Neural cell (in vitro differentiated cells): ENCODE data around the gene PPP1R12C. TPM values are rescaled to one million over a fixed set of nuclear protein-coding genes. Genes with fewer than 3 reads are reported as not detected.

Source experiments
- H2AFZ ChIP-seq: fragments of 200-600, 300-800 bp; sonication (generic), shearing (Covaris generic); 2 replicates; pipeline ENCODE4 v1.6.0; 2014; ENCODE audit warnings: low read depth, mild to moderate bottlenecking, antibody characterized with exemption, low read length, moderate library complexity
- H3F3A ChIP-seq: fragments of 200-600 bp; shearing (Covaris generic); 2 replicates; pipeline ENCODE4 v1.6.1; 2016; ENCODE audit warnings: mild to moderate bottlenecking, moderate library complexity, mixed read lengths, antibody characterized with exemption, low read length; ENCODE audit not compliant: insufficient read depth, poor library complexity, severe bottlenecking
- H3K27ac ChIP-seq: fragments of 200-600, 300-800 bp; sonication (generic), shearing (Covaris generic); 2 replicates; pipeline ENCODE4 v1.5.1; 2014; ENCODE audit warnings: mild to moderate bottlenecking, low read length, moderate library complexity
- H3K27me3 ChIP-seq: fragments of 300-800, 200-600 bp; sonication (generic), shearing (Covaris generic); 2 replicates; pipeline ENCODE4 v1.6.0; 2014; ENCODE audit warnings: mild to moderate bottlenecking, low read depth, low read length, moderate library complexity; ENCODE audit not compliant: insufficient read depth
- H3K36me3 ChIP-seq: fragments of 300-800, 200-600 bp; sonication (generic), shearing (Covaris generic); 2 replicates; pipeline ENCODE4 v1.5.1; 2014; ENCODE audit warnings: mild to moderate bottlenecking, antibody characterized with exemption, low read length, moderate library complexity; ENCODE audit not compliant: insufficient read depth
- H3K4me2 ChIP-seq: fragments of 300-800, 200-600 bp; sonication (generic), shearing (Covaris generic); 2 replicates; pipeline ENCODE4 v1.6.0; 2014; ENCODE audit warnings: mild to moderate bottlenecking, low read length
- H3K4me3 ChIP-seq: fragments of 300-800, 200-600 bp; sonication (generic), shearing (Covaris generic); 2 replicates; pipeline ENCODE4 v1.5.1; 2014; ENCODE audit warnings: mild to moderate bottlenecking, low read length, moderate library complexity
- H3K79me2 ChIP-seq: fragments of 200-600 bp; shearing (Covaris generic); replicated peaks from 2 replicates; pipeline ENCODE4 v1.6.0; 2014; ENCODE audit warnings: mild to moderate bottlenecking, low read length, moderate library complexity; ENCODE audit not compliant: insufficient read depth
- H3K9ac ChIP-seq: fragments of 300-800, 200-600 bp; sonication (generic), shearing (Covaris generic); 2 replicates; pipeline ENCODE4 v1.6.1; 2016; ENCODE audit warnings: mild to moderate bottlenecking, low read length, mixed read lengths
- H3K9me2 ChIP-seq: fragments of 200-600 bp; shearing (Covaris generic); 2 replicates; pipeline ENCODE4 v1.6.1; 2016; ENCODE audit warnings: mild to moderate bottlenecking, low read length, mixed read lengths; ENCODE audit not compliant: insufficient read depth
- H3K9me3 ChIP-seq: fragments of 200-600, 300-800 bp; sonication (generic), shearing (Covaris generic); 2 replicates; pipeline ENCODE4 v1.6.1; 2016; ENCODE audit warnings: mild to moderate bottlenecking, mixed run types, low read length, moderate library complexity, mixed read lengths
- H4K20me1 ChIP-seq: fragments of 200-600 bp; shearing (Covaris generic); 2 replicates; pipeline ENCODE4 v1.6.1; 2016; ENCODE audit warnings: mild to moderate bottlenecking, mixed run types; ENCODE audit not compliant: insufficient read depth
- EP300 ChIP-seq: fragments of 450-650 bp; conservative IDR thresholded peaks from 2 replicates; pipeline ENCODE4 v1.6.1; 2014; ENCODE audit warnings: antibody characterized with exemption, mild to moderate bottlenecking, moderate library complexity; ENCODE audit not compliant: poor library complexity, severe bottlenecking
- EZH2 ChIP-seq: fragments of 200-600, 300-800 bp; shearing (Covaris generic), sonication (generic); IDR thresholded peaks from 2 replicates; pipeline ENCODE4 v1.6.1; 2014; ENCODE audit warnings: antibody characterized with exemption, low read length, borderline replicate concordance, mild to moderate bottlenecking; ENCODE audit not compliant: insufficient read depth, poor library complexity, severe bottlenecking
- MXI1 ChIP-seq: fragments of 450-650 bp; conservative IDR thresholded peaks from 2 replicates; pipeline ENCODE4 v1.6.1; 2014; ENCODE audit warnings: antibody characterized with exemption, mild to moderate bottlenecking; ENCODE audit not compliant: poor library complexity, severe bottlenecking
- POLR2AphosphoS5 ChIP-seq: IDR thresholded peaks from 2 replicates; pipeline ENCODE4 v1.6.1; 2012
- RAD21 ChIP-seq: fragments of 450-650 bp; conservative IDR thresholded peaks from 2 replicates; pipeline ENCODE4 v1.6.1; 2014; ENCODE audit warnings: antibody characterized with exemption, mild to moderate bottlenecking, moderate library complexity
- SMC3 ChIP-seq: fragments of 450-650 bp; conservative IDR thresholded peaks from 2 replicates; pipeline ENCODE4 v1.6.1; 2014; ENCODE audit warnings: antibody characterized with exemption, mild to moderate bottlenecking, moderate library complexity; ENCODE audit not compliant: poor library complexity
- TAF1 ChIP-seq: IDR thresholded peaks from 2 replicates; pipeline ENCODE4 v1.6.1; 2012; ENCODE audit warnings: low read depth
- polyA plus RNA-seq: library from polyadenylated mRNA; depleted of rRNA; stranded (reverse); fragments of >200 nt; gene quantifications from 2 replicates; pipeline ENCODE4 v1.2.3, GENCODE V29; 2014
- TF ChIP-seq, protein P1 (sequence below): fragments of 450-650 bp; IDR thresholded peaks from 2 replicates; pipeline ENCODE4 v1.5.1; 2014; ENCODE audit warnings: antibody characterized with exemption, mild to moderate bottlenecking, moderate library complexity; ENCODE audit not compliant: poor library complexity, severe bottlenecking
- TF ChIP-seq, protein P2 (sequence below): IDR thresholded peaks from 2 replicates; pipeline ENCODE4 v1.6.1; 2012; ENCODE audit warnings: borderline replicate concordance

Gene PPP1R12C
- polyA plus RNA-seq, 1 donor from 2014 or later: 109 TPM

DNA sequence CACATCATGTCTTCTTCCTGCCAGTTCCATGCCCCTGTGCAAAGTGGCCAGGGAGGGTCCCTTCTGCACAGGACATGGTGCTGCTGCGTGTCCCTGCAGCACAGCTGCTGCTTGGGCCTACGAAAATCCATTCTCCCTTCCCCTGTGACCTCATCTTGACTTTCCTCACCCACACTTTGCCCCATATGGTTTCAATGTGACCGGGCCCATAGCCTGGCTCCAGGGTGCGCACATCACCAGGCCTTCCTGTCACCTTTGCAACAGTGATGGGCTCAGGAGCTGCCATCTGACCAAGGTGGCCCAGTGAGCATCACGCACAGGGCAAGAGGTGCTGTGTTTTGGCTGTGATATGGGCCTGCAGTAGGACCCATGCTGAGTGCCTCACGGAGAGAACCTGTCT lies 10.8 kb downstream of the PPP1R12C start:
- Histone ChIP-seq H3K9ac (no peak overlapping the region), H3K9me3 (peaks cover 8% of the 10 kb centered on the region), H4K20me1 (no peaks in the 10 kb centered on the region), H3K27ac (no peak overlapping the region), H3K79me2 (no peaks in the 10 kb centered on the region), H3K4me2 (no peak overlapping the region), H3F3A (no peaks in the 10 kb centered on the region), H2AFZ (no peak overlapping the region), H3K4me3 (no peak overlapping the region), H3K9me2 (no peaks in the 10 kb centered on the region), H3K36me3 (no peaks in the 10 kb centered on the region), H3K27me3 (no peaks in the 10 kb centered on the region)
- TF ChIP-seq RAD21: no peak
- TF ChIP-seq TAF1: no peak
- TF ChIP-seq POLR2AphosphoS5: no peak
- no peak for TF ChIP-seq SMC3
- TF ChIP-seq EZH2: no peak
- TF ChIP-seq, protein P1, sequence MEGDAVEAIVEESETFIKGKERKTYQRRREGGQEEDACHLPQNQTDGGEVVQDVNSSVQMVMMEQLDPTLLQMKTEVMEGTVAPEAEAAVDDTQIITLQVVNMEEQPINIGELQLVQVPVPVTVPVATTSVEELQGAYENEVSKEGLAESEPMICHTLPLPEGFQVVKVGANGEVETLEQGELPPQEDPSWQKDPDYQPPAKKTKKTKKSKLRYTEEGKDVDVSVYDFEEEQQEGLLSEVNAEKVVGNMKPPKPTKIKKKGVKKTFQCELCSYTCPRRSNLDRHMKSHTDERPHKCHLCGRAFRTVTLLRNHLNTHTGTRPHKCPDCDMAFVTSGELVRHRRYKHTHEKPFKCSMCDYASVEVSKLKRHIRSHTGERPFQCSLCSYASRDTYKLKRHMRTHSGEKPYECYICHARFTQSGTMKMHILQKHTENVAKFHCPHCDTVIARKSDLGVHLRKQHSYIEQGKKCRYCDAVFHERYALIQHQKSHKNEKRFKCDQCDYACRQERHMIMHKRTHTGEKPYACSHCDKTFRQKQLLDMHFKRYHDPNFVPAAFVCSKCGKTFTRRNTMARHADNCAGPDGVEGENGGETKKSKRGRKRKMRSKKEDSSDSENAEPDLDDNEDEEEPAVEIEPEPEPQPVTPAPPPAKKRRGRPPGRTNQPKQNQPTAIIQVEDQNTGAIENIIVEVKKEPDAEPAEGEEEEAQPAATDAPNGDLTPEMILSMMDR: no peak
- TF ChIP-seq EP300: no peak
- TF ChIP-seq MXI1: no peak
- TF ChIP-seq, protein P2, sequence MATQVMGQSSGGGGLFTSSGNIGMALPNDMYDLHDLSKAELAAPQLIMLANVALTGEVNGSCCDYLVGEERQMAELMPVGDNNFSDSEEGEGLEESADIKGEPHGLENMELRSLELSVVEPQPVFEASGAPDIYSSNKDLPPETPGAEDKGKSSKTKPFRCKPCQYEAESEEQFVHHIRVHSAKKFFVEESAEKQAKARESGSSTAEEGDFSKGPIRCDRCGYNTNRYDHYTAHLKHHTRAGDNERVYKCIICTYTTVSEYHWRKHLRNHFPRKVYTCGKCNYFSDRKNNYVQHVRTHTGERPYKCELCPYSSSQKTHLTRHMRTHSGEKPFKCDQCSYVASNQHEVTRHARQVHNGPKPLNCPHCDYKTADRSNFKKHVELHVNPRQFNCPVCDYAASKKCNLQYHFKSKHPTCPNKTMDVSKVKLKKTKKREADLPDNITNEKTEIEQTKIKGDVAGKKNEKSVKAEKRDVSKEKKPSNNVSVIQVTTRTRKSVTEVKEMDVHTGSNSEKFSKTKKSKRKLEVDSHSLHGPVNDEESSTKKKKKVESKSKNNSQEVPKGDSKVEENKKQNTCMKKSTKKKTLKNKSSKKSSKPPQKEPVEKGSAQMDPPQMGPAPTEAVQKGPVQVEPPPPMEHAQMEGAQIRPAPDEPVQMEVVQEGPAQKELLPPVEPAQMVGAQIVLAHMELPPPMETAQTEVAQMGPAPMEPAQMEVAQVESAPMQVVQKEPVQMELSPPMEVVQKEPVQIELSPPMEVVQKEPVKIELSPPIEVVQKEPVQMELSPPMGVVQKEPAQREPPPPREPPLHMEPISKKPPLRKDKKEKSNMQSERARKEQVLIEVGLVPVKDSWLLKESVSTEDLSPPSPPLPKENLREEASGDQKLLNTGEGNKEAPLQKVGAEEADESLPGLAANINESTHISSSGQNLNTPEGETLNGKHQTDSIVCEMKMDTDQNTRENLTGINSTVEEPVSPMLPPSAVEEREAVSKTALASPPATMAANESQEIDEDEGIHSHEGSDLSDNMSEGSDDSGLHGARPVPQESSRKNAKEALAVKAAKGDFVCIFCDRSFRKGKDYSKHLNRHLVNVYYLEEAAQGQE: no peak

DNA sequence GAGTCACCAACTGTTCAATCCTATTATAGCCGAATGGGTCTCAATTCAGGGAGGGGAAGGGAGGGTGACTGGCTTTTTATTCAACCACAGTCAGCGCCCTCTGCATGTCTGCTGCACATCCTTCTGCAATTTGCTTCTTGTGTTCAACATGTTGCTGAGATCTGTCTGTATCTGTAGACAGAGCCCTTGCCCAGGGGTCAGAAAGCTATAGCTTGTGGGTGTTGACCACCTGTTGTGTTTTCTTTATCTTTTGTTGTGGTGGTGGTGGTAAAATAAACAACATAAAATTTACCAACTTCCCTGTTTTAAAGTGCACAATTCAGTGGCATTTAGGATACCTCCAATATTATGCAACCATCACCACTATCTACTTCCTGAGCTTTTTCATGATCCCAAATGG lies 12.2 kb downstream of the PPP1R12C start:
- no peaks in the 10 kb centered on the region for H3F3A ChIP-seq
- no peak overlapping the region for H3K4me3 ChIP-seq
- H3K36me3 ChIP-seq: no peaks in the 10 kb centered on the region
- peaks cover 8% of the 10 kb centered on the region for H3K9me3 ChIP-seq
- TF ChIP-seq, protein P2: no peak
- no peak for TF ChIP-seq RAD21
- no peaks in the 10 kb centered on the region for H3K27me3 ChIP-seq
- no peak overlapping the region for H3K4me2 ChIP-seq
- no peaks in the 10 kb centered on the region for H4K20me1 ChIP-seq
- H2AFZ ChIP-seq: no peak overlapping the region
- no peak overlapping the region for H3K27ac ChIP-seq
- no peak overlapping the region for H3K9ac ChIP-seq
- H3K9me2 ChIP-seq: no peaks in the 10 kb centered on the region
- H3K79me2 ChIP-seq: no peaks in the 10 kb centered on the region
